HL-60/S4 treated with phorbol 12-myristate 13-acetate at 8.2 ng/mL for 4 days and 3 days (cell line): ENCODE data around the gene PRKCQ.
"Not testable (repeated sequence)": the region's sequence is repeated elsewhere in the genome, so short reads cannot be mapped to it uniquely, and the experiment has no call there.

Experiments used
- in situ Hi-C: fragments of 300-500 bp; cut with MboI; formaldehyde crosslinking; loops from 2 replicates; pipeline ENCODE4 v1.15.0; 2022; ENCODE audit warnings: low sequenced_read_pairs

Gene PRKCQ

GRCh38 chr10:6597478-6597877, 17.4 kb upstream of the PRKCQ start:
- in situ Hi-C loops, result no loop called here

GRCh38 chr10:6595499-6595898, 15.4 kb upstream of the PRKCQ start:
- in situ Hi-C loops, result no loop called here

GRCh38 chr10:6593241-6593671, 13.2 kb upstream of the PRKCQ start:
- in situ Hi-C loops, result no loop called here

- in situ Hi-C loops, result no loop called here
These were observed 12.0 kb upstream of the PRKCQ start for GRCh38 chr10:6592080-6592479.

GRCh38 chr10:6591668-6592067, 11.6 kb upstream of the PRKCQ start:
- in situ Hi-C loops, result no loop called here

- in situ Hi-C loops, result no loop called here
These were observed 10.0 kb upstream of the PRKCQ start for GRCh38 chr10:6590100-6590499.

- in situ Hi-C loops, result no loop called here
These were observed 9.4 kb upstream of the PRKCQ start for GRCh38 chr10:6589287-6590094.

GRCh38 chr10:6588845-6589244, 8.8 kb upstream of the PRKCQ start:
- in situ Hi-C loops, result no loop called here

- in situ Hi-C loops, result no loop called here
These were observed 8.0 kb upstream of the PRKCQ start for GRCh38 chr10:6588082-6588481.

- in situ Hi-C loops, result no loop called here
These were observed 6.4 kb upstream of the PRKCQ start for GRCh38 chr10:6586501-6586900.

- in situ Hi-C loops, result no loop called here
These were observed 3.4 kb upstream of the PRKCQ start for GRCh38 chr10:6583447-6583846.

- in situ Hi-C loops, result not testable (repeated sequence)
These were observed 2.8 kb upstream of the PRKCQ start for GRCh38 chr10:6582913-6583312.

GRCh38 chr10:6582298-6582697, 2.2 kb upstream of the PRKCQ start:
- in situ Hi-C loops, result no loop called here

GRCh38 chr10:6581778-6582228, 1.7 kb upstream of the PRKCQ start:
- in situ Hi-C loops, result no loop called here

GRCh38 chr10:6581223-6581622, 1.1 kb upstream of the PRKCQ start:
- in situ Hi-C loops, result not testable (repeated sequence)

- in situ Hi-C loops, result no loop called here
These were observed 378 bp upstream of the PRKCQ start for GRCh38 chr10:6580279-6581029.

GRCh38 chr10:6579183-6579903, 733 bp downstream of the PRKCQ start:
- in situ Hi-C loops, result no loop called here

GRCh38 chr10:6578795-6579182, 1.3 kb downstream of the PRKCQ start:
- in situ Hi-C loops, result no loop called here

GRCh38 chr10:6578251-6578771, 1.8 kb downstream of the PRKCQ start:
- in situ Hi-C loops, result no loop called here

GRCh38 chr10:6576326-6576725, 3.8 kb downstream of the PRKCQ start:
- in situ Hi-C loops, result no loop called here

GRCh38 chr10:6574664-6575176, 5.4 kb downstream of the PRKCQ start:
- in situ Hi-C loops, result no loop called here
